ENCODE results near the gene LPIN1.

Gene LPIN1, protein sequence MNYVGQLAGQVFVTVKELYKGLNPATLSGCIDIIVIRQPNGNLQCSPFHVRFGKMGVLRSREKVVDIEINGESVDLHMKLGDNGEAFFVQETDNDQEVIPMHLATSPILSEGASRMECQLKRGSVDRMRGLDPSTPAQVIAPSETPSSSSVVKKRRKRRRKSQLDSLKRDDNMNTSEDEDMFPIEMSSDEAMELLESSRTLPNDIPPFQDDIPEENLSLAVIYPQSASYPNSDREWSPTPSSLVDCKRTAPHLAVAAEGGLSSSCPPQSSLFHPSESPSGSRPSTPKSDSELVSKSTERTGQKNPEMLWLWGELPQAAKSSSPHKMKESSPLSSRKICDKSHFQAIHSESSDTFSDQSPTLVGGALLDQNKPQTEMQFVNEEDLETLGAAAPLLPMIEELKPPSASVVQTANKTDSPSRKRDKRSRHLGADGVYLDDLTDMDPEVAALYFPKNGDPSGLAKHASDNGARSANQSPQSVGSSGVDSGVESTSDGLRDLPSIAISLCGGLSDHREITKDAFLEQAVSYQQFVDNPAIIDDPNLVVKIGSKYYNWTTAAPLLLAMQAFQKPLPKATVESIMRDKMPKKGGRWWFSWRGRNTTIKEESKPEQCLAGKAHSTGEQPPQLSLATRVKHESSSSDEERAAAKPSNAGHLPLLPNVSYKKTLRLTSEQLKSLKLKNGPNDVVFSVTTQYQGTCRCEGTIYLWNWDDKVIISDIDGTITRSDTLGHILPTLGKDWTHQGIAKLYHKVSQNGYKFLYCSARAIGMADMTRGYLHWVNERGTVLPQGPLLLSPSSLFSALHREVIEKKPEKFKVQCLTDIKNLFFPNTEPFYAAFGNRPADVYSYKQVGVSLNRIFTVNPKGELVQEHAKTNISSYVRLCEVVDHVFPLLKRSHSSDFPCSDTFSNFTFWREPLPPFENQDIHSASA

DNA sequence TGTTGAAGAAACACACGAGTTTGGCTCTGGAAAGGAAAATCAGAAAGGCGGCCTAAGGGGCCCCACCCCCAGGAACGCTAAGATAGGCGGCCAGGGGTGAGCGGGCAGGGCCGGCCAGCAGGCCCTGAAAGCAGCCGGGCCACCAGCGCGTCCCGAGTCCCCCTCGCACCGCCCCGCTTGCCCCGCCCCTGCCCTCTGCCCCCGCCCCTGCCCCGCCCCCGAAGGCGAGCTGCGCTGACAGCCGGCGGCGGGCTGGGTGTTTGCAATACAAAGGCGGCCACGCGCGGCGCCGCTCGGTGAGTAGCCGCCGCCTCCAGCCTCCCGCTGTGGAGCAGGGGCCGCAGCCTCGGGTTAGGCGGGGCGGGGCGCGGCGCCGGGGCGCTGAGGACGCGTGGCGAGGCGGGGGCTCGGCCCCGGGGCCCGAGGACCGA lies at the start of gene LPIN1:
TSS of gene LPIN1 (plus strand) at position 257 of the 431 bp plus-strand sequence. CDS start 18,910 bp downstream, outside the sequence.
- DNase-seq: peak; percentile 87

DNA sequence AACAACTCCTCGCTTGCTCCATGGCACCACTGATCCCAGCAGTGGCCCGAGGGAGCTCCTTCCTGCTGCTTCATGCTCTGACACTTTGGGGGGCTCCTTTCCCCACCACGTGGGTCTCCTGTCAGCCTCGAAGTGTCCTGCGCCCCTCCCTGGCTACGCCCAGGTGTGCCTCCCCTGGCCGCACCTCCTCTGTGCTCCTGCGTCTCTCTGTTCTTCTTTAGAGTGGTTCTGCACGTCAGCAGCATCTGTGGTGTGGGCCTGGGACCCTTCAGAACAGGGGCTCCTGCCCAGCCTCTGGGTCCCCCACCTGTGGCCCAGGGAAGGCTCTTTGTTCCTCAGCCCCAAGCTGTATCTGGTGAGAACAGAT lies 49.7 kb upstream of the LPIN1 start:
- no peak for DNase-seq

DNA sequence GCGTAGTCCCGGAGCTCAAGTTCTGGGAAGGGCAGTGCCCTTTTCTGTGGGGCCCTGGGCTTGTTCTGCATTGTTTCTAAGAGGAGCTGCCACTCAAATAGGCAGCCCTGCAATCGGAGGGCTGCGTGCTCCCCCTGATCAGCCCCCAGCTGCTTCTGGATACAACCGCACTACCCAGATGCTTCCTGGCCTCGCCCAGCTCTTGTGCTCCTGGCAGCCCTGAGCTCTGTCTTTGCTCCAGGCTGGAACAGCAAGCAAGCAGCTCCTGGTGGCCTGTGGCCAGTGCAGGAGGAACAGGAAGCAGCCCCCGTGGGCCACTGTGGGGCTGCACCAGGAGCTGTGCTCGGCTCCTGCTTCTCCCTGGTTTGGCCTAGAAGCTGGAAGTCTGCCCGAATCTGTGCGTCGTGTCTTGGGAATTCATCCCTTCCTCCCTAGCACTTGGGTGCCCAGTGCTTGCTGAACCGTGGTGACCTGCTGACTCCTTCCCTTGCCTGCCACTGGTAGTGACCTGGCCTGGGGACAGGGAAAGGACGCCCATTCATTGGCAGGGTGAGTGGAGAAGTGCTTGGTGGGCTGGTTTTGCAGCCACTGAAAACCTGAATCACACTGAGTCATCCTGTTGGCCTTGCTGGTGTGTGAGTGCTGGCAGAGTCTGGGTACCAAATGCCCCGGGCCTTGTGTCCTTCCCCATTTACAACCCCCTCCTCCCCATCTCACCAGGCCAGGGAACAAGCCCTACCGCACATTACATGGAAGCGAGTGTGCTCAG lies 49.1 kb upstream of the LPIN1 start:
- DNase-seq: no peak

DNA sequence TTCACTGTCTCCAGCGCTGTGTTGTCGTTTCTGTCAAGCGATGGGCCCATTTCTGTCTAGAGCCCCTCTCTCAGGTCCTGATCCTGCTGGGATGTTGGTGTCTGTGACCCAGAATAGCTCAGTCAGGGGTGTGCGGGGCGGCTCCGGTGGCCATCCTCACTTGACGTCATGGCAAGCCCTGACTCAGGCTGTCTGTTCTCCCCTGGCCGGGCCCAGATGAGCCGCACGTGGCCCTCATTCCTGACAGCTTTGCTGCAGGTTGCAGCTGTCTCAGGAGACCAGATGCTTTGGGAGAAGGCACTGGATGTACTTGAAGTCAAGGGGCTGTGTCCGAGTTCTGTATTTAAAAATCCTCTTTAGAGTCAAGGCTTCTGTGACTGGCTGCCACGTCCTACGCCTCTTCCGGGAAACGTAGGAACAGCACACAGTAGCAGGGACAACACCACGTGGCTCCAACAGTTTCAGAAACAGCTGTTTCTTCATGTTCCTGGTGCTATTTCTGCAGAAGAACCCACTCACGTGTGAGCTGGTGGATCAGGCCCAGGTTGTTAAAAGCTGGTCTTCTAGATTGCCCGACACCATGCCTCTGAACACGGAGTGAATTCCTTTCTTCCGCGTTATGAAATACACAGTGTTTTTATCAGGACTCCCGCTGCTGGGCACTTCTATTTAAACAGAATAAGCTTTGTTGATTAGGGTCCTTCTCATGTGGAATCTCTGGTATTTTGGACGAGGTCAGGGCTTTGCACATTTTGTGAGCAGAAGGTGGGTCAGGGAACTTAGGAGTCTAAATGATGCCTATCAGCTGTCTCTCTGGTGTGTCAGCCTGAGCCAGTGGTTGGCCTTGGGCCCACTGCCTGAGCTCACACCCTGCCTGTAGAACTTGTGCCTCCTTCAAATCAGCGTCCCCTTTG lies 48.2 kb upstream of the LPIN1 start:
- no peak for DNase-seq

DNA sequence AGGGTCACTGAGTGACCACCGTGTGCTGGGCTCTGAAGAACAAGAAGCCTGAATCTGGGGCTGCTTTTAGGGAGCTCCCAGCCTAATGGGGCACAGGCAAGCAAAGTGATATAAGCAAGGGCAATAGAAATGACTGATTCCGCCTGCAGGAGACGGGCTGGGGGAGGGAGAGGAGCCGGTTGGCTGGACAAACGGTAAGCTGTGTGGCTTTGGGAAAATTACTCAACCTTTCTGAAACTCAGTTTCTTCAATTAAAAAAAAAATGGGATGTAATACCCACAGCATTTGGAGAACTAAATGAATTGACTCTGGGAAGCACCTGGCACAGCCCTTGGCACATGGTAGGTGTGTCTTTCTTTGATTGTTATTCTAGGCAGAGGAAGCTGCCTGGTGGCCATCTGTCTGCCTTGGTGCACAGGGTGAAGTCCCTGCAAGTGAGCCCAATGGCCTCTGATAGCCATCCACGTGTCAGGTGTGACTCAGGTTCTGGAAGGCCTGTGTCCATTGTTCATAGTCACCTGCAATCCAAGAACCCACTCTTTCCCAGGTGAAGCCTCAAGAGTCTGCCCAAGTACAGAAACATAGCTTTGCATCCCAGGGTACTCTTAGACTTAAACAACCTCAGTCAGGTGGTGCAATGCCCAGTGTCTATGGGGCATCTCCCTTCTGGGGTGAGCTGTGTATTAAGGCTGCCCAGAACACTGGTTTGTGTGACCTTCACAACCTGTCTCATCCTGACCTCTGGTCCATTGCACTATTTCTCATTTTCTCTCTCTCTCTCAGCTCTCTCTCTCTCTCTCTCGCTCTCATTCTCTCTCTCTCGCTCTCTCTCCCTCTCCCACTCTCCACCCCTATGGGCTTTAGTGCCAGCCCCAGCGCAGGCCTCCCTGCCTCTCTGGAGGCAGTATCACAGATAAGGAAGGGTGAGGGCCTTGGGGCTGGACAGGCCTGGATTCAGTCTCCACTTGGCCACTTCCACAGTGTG lies 46.5 kb upstream of the LPIN1 start:
- no peak for DNase-seq

DNA sequence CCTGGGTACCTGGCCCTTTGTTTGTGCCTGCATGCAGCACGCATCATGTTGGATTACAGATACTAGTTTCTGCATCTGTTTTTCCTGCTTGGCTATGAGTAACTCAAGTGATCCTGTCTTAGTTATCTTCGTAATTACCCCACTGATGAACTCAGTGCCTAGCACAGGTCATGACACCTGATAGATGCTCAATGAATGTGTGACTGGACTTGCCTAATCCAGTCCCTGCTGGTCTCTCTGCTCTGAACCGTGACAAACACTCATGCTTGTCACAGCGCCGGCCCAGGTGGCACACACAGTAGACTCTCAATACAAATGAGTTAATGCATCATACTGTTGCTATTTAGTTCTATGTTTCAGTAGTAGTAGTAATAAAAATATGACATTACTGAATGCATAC lies 45.2 kb upstream of the LPIN1 start:
- DNase-seq: no peak

DNA sequence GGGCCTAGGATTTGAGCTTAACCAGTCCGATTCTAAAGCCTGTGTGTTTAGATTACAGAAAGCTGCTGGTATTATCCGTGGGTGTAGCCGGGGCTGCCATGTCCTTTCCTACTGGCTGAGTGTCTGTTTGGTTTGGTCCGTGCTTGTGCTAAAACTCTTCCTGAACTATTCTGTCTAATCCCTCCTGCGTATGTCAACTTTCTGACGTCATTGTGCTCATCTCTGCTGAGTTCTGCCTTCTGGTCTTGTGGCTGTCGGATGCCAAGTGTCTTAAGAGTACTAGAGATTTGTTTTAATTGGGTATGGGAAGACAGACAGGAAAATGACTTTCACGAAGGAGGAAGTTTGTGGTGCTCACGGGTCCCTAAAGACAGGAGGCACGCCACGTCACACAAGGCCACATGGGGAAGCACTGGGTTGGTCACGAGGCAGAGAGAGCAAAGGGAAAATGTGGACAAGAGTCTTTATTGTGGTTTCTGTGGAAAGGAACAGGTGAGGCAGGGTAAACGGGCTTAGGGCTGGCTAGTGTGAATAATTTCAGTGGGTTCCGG lies 44.6 kb upstream of the LPIN1 start:
- DNase-seq: no peak

DNA sequence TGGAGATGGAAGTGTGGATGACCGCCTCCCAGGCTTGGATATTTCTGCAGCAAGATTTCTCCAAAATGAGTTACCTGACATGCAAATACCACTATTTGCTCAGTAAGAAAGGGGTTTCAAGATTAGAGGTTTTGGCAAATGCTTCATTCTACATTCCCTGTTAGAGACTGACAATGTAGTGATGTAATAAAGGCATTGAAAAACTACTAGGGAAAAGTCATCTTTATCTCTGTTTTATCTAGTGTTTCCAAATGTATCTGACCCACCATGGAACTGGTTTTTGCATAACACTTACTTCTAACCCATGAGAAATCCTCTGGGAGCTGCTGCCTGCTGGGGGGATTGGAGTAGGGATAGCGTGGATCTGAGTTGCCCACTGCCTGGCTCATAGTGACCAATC lies 43.5 kb upstream of the LPIN1 start:
- no peak for DNase-seq

DNA sequence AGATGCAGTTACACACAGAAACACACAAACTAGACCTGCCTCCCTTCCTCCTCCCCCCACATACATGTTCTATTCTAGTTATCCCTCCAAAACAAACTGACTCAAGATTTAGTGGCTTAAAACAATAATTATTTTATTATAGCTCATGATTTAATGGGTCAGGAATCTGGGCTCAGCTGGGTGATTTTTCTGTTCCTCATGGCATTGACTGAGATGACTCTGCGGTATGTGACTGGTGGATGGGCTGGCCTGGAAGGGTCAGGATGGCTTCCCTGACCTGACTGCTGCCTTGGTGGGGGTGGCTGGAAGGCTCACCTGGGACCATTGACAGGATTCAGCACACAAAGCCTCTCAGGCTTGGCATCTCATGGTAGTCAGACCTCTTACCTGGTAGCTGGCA lies 42.7 kb upstream of the LPIN1 start:
- DNase-seq: no peak

DNA sequence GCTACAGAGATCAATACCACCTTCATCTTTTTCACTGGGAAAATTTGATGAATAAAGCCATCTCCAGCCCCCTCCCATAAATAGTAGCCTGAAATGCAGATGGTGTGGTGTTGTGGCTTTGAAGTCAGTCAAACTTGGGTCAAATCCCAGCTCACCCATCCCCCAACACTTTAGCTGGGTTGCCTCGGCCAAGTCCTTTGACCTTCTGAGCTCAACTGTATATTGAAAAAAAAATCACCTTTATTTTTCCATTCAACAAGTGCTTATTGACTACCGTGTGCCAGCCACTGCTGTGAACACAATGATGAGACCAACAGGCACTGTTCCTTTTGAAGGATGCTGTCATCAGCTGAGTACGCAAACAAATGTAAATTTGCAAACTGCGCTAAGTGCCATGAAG lies 41.4 kb upstream of the LPIN1 start:
- no peak for DNase-seq

DNA sequence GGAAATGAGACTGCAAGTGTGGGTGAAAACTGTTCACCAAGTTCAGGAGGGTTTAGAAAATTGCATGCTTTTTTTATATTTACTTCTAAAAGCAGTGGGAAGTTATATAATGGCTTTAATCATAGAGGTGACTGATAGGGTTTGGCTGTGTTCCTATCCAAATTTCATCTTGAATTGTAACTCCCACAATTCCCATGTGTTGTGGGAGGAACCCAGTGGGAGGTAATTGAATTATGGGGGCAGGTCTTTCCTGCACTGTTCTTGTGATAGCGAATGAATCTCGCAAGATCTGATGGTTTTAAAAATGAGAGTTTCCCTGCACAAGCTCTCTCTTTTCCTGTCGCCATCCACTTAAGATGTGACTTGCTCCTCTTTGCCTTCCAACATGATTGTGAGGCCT lies 40.7 kb upstream of the LPIN1 start:
- no peak for DNase-seq

DNA sequence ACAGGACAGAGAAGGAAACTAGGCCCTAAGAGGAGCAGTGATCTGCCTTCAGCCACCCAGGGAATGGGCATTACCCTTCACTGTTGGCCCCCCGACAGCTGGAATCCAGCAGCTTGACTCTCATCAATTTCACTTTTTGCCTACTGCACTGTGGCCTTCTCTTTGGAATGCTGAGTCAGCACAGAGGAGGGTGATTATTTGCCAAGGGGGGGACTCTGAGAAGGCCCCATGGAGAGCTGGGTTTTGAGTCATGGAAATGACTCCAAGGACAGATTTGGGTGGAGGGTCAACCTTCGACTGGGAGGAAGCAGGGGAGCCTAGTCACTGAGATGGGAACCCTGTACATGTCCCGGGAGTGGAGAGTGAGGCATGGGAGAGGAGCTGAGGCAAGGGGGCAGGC lies 38.3 kb upstream of the LPIN1 start:
- DNase-seq: no peak

DNA sequence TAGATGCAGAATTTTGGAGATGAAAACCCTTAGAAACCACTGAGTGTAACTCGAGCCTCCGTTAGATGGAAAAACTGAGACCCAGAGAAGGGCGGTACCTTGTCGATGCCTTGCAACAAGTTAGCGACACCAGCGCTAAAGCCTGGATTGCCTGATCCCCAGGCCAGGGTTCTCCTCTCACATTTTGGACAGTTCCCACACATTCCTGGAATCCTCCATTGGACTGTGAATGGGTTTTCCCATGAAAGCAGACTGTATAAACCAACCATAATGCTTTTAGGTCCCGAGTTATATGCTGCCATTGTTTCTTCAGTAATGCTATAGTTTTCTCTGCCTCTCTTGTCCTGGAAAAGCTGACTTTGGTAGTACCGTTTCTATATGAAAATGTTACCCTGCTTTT lies 37.1 kb upstream of the LPIN1 start:
- no peak for DNase-seq

DNA sequence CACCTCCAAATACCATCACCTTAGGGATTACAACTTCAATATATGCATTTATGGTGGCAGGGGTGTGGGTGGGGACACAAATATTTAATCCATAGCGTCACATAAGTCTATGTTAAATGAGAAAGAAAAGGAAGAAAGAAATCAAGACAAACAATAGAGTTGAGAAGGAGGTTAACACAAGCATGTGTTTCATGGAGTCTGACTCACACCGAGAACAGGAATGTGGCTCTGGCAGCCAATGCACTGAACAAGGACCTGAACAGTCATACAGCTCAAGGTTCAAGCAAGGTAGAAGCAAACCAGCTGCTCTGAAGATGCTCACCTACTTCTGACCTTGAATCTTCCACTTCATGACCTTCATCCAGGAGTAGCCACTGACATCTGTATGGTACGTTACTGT lies 36.2 kb upstream of the LPIN1 start:
- DNase-seq: no peak

DNA sequence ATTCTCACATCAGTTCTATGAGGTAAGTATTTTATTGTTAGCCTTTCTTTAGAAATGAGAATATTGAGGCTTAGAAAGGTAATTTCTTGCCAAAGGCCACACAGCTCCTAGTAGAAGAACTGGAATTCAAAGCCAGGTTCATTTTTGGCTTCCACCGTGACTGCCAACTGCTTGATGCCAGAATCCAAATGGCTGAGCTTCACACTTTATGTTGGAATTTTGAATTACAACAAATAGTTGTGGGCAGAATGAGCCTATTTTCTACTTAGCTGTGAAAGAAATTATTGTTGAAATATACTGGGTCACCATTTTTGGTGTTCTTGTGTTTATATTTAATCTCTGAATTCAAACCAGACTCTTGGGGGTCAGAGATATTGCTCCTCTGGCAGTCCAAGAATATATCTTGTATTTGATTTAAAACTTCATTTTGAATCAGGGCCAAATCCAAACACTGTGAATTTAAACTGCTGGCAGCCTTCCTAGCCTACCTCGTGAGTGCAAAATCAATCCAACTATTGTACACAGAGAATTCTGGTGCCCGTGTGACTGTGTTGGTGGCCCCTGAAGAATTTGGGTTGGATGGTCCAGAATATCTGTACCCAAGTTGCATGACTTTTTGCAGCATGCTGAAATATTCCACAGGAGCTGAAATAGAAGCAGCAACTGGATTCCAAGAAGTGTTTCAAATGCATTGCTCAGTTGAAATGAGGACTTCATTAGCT lies 35.6 kb upstream of the LPIN1 start:
- DNase-seq: no peak

DNA sequence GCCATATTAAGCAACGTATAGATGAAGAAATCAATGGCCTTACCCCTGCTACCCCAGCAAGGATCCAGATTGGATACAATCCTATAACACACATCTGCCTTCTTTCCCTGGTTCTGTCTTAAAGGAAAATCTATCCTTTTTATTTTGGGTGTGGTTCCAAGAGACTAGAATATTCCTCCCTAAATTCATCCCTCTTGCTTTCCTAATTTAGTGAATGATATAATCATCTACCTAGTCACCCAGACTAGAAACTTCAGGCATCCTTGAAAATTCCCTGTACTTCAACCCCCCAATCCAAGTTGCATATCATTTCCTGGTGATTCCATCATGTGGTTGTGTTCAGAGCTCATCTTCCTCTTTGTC lies 35.1 kb upstream of the LPIN1 start:
- no peak for DNase-seq

DNA sequence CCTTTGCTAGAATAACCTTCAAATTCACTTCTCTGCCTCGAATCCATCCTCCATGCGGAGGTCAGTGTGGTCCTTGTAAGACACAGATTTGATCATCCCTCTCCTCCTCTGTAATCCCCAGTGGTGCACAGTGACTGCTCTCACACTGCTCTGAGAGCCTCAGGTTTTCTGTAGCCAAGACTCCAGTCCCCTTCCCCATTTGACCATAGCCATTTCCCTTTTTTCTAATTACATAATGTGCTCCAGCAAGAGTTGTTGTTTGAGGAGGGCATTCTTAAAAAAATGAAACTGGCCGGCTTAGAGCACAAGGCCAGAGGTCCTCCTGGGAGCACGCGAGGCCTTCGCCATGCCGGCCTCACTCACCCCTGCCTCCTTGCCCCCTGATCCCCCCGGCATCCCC lies 34.7 kb upstream of the LPIN1 start:
- no peak for DNase-seq

DNA sequence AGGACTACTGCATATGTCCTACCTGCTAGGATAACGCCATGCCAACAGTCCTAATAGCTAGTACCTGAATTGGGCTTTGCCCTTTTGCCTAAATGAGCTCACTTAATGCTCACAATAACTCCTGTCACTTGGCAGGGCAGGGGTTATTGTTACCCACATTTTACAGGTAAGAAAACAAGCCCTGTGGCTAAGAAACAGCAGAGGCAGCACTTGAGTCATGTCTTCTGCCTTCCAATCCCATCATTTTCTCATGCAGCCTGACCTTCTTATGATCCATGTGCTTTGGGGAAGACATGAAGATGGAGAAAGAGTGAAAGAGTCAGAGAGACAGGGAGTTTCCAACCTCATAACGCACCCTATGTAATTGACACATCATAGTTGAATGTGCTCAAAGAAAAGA lies 33.6 kb upstream of the LPIN1 start:
- no peak for DNase-seq

DNA sequence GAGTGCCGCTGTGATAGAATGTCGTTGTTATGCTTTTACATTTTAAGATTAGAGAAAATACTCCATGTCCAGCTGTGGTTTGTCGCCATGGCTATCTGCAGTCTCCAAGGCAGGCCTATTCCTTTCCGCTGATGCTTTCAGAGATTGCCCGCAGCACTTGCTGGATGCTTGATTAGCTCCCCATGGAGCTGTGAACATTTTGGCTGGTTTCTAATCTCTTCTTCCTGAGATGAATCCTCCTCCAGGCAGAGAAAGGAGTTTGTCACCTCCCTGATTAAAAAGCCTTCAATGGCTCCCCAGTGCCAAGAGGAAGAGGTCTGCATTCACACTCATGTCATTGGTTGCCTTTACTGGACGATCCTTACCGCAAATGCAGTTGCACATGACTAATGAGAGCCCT lies 32.6 kb upstream of the LPIN1 start:
- no peak for DNase-seq
